Trophoblast cell (in vitro differentiated cells and primary cell): Measurements from ENCODE around the gene NPY.

ENCODE experiments used
- DNase-seq, 2 donors: peaks; one replicate each; pipeline ENCODE4 v3.0.0-alpha.2; 2016
- H2AFZ ChIP-seq: 2 replicates; pipeline ENCODE4 v1.6.1; 2013; ENCODE audit warnings: low read length, moderate library complexity, mild to moderate bottlenecking; ENCODE audit not compliant: insufficient read depth, poor library complexity
- H2AK5ac ChIP-seq: 2 replicates; pipeline ENCODE4 v1.6.1; 2013; ENCODE audit warnings: mild to moderate bottlenecking, low read length
- H2BK120ac ChIP-seq: 2 replicates; pipeline ENCODE4 v1.6.1; 2013; ENCODE audit warnings: low read length, mild to moderate bottlenecking, moderate library complexity; ENCODE audit not compliant: insufficient read depth, poor library complexity
- H2BK12ac ChIP-seq: 2 replicates; pipeline ENCODE4 v1.6.1; 2013; ENCODE audit warnings: mild to moderate bottlenecking, low read length, moderate library complexity
- H2BK5ac ChIP-seq: 2 replicates; pipeline ENCODE4 v1.6.1; 2013; ENCODE audit warnings: low read length, low read depth, moderate library complexity, mild to moderate bottlenecking; ENCODE audit not compliant: poor library complexity
- H3K14ac ChIP-seq: 2 replicates; pipeline ENCODE4 v1.6.1; 2013; ENCODE audit warnings: mild to moderate bottlenecking, low read length
- H3K18ac ChIP-seq: 2 replicates; pipeline ENCODE4 v1.6.1; 2013; ENCODE audit warnings: mild to moderate bottlenecking, low read length
- H3K23ac ChIP-seq: 2 replicates; pipeline ENCODE4 v1.6.1; 2013; ENCODE audit warnings: low read length
- H3K27ac ChIP-seq: 2 replicates; pipeline ENCODE4 v1.5.1; 2013; ENCODE audit warnings: low read depth, mild to moderate bottlenecking, inconsistent platforms, low read length, moderate library complexity
- H3K27me3 ChIP-seq: 2 replicates; pipeline ENCODE4 v1.6.1; 2013; ENCODE audit warnings: inconsistent platforms, mild to moderate bottlenecking, low read length, moderate library complexity; ENCODE audit not compliant: insufficient read depth
- H3K36me3 ChIP-seq, 2 experiments: 1 replicate in 1 of 2; 2 replicates in 1 of 2; pipeline ENCODE4 v1.6.1; 2013; ENCODE audit warnings: low read length in 2 of 2, mild to moderate bottlenecking in 2 of 2, moderate library complexity in 1 of 2; ENCODE audit not compliant: insufficient read depth in 2 of 2, control insufficient read depth in 1 of 2
- H3K4ac ChIP-seq: 2 replicates; pipeline ENCODE4 v1.6.1; 2013; ENCODE audit warnings: low read depth, mild to moderate bottlenecking, low read length, moderate library complexity
- H3K4me1 ChIP-seq, 2 experiments: 1 replicate in 1 of 2; 2 replicates in 1 of 2; pipeline ENCODE4 v1.6.1; 2013; ENCODE audit warnings: low read length in 2 of 2, mild to moderate bottlenecking in 2 of 2, moderate library complexity in 1 of 2; ENCODE audit not compliant: insufficient read depth in 2 of 2, control insufficient read depth in 1 of 2
- H3K4me2 ChIP-seq: 2 replicates; pipeline ENCODE4 v1.6.1; 2013; ENCODE audit warnings: inconsistent platforms, mild to moderate bottlenecking, low read length, moderate library complexity
- H3K4me3 ChIP-seq: 2 replicates; pipeline ENCODE4 v1.5.1; 2013; ENCODE audit warnings: mild to moderate bottlenecking, low read depth, low read length, inconsistent platforms
- H3K79me1 ChIP-seq: one replicate; pipeline ENCODE4 v1.6.1; 2013; ENCODE audit warnings: low read length
- H3K79me2 ChIP-seq: 2 replicates; pipeline ENCODE4 v1.6.1; 2013; ENCODE audit warnings: low read length, mild to moderate bottlenecking; ENCODE audit not compliant: control insufficient read depth, insufficient read depth, poor library complexity
- H3K9ac ChIP-seq: 2 replicates; pipeline ENCODE4 v1.6.1; 2013; ENCODE audit warnings: mild to moderate bottlenecking, low read length
- H3K9me3 ChIP-seq: 2 replicates; pipeline ENCODE4 v1.6.1; 2013; ENCODE audit warnings: low read depth, mild to moderate bottlenecking, control low read depth, inconsistent platforms, low read length; ENCODE audit not compliant: insufficient read depth
- H4K12ac ChIP-seq: 2 replicates; pipeline ENCODE4 v1.6.1; 2013; ENCODE audit warnings: low read depth, mild to moderate bottlenecking, low read length, moderate library complexity
- H4K8ac ChIP-seq: 2 replicates; pipeline ENCODE4 v1.6.1; 2013; ENCODE audit warnings: low read depth, mild to moderate bottlenecking, low read length, moderate library complexity
- H4K91ac ChIP-seq: one replicate; pipeline ENCODE4 v1.6.1; 2013; ENCODE audit warnings: low read depth, mild to moderate bottlenecking, low read length, moderate library complexity
- WGBS: extraction: QIAGEN DNeasy Blood & Tissue Kit; methylation state at CpG from one replicate; pipeline ENCODE4 v1.1.7; 2013; ENCODE audit warnings: missing lambda C conversion rate; ENCODE audit not compliant: insufficient read length, insufficient coverage; ENCODE audit errors: extremely low coverage; 5-methylcytosine and 5-hydroxymethylcytosine counted together

The NPY gene

GRCh38 chr7:24299192-24299591 is 15.2 kb downstream of the NPY start:
- H3K79me1 ChIP-seq: no peaks in the 10 kb centered on the region
- H3K4me2 ChIP-seq: no peak overlapping the region
- H2AFZ ChIP-seq: no peak overlapping the region
- H3K79me2 ChIP-seq: no peaks in the 10 kb centered on the region
- no peak overlapping the region for H2BK120ac ChIP-seq
- no peak overlapping the region for H4K91ac ChIP-seq
- H4K12ac ChIP-seq: no peak overlapping the region
- H3K4ac ChIP-seq: no peak overlapping the region
- H2AK5ac ChIP-seq: no peak overlapping the region
- H3K9ac ChIP-seq: no peak overlapping the region
- no peak overlapping the region for H3K23ac ChIP-seq
- no peak overlapping the region for H3K4me3 ChIP-seq
- no peak overlapping the region for H3K14ac ChIP-seq
- H3K27ac ChIP-seq: no peak overlapping the region
- no peak overlapping the region for H4K8ac ChIP-seq
- DNase-seq: no peak
- no peak overlapping the region for H2BK12ac ChIP-seq
- H2BK5ac ChIP-seq: no peak overlapping the region
- H3K27me3 ChIP-seq: no peaks in the 10 kb centered on the region
- H3K9me3 ChIP-seq: no peaks in the 10 kb centered on the region
- no CpG with 5 or more reads among the region's 4 CpGs for WGBS
- H3K18ac ChIP-seq: no peak overlapping the region
- H3K36me3 ChIP-seq: no peaks in the 10 kb centered on the region
- no peaks in the 10 kb centered on the region for H3K4me1 ChIP-seq

GRCh38 chr7:24301703-24302102 is 17.7 kb downstream of the NPY start:
- no peak overlapping the region for H3K4ac ChIP-seq
- H3K23ac ChIP-seq: no peak overlapping the region
- H3K18ac ChIP-seq: no peak overlapping the region
- no peak overlapping the region for H2AFZ ChIP-seq
- no peaks in the 10 kb centered on the region for H3K9me3 ChIP-seq
- H3K27ac ChIP-seq: no peak overlapping the region
- no peaks in the 10 kb centered on the region for H3K36me3 ChIP-seq
- no peak overlapping the region for H3K4me3 ChIP-seq
- DNase-seq: no peak
- no peaks in the 10 kb centered on the region for H3K27me3 ChIP-seq
- H2AK5ac ChIP-seq: no peak overlapping the region
- H3K14ac ChIP-seq: no peak overlapping the region
- no peaks in the 10 kb centered on the region for H3K79me1 ChIP-seq
- H2BK5ac ChIP-seq: no peak overlapping the region
- H4K8ac ChIP-seq: no peak overlapping the region
- no peak overlapping the region for H2BK12ac ChIP-seq
- H4K91ac ChIP-seq: no peak overlapping the region
- H2BK120ac ChIP-seq: no peak overlapping the region
- no peak overlapping the region for H3K4me2 ChIP-seq
- no peaks in the 10 kb centered on the region for H3K4me1 ChIP-seq
- no CpG with 5 or more reads among the region's 2 CpGs for WGBS
- no peaks in the 10 kb centered on the region for H3K79me2 ChIP-seq
- H4K12ac ChIP-seq: no peak overlapping the region
- H3K9ac ChIP-seq: no peak overlapping the region

- Histone ChIP-seq H4K91ac (no peak overlapping the region), H3K4me2 (no peak overlapping the region), H3K36me3 (no peaks in the 10 kb centered on the region), H2AK5ac (no peak overlapping the region), H3K79me1 (no peaks in the 10 kb centered on the region), H2AFZ (no peak overlapping the region), H3K23ac (no peak overlapping the region), H3K9me3 (no peaks in the 10 kb centered on the region), H3K4ac (no peak overlapping the region), H4K8ac (no peak overlapping the region), H3K18ac (no peak overlapping the region), H3K79me2 (no peaks in the 10 kb centered on the region), H3K27ac (no peak overlapping the region), H2BK12ac (no peak overlapping the region), H3K4me1 (no peaks in the 10 kb centered on the region), H3K14ac (no peak overlapping the region), H3K27me3 (no peaks in the 10 kb centered on the region), H2BK120ac (no peak overlapping the region), H3K4me3 (no peak overlapping the region), H3K9ac (no peak overlapping the region), H4K12ac (no peak overlapping the region), H2BK5ac (no peak overlapping the region)
- WGBS: no CpG with 5 or more reads among the region's 5 CpGs
- DNase-seq: no peak
Measured at GRCh38 chr7:24304494-24305095, 20.6 kb downstream of the NPY start.

GRCh38 chr7:24307326-24307725 is 23.3 kb downstream of the NPY start:
- H4K91ac ChIP-seq: no peak overlapping the region
- H4K12ac ChIP-seq: no peak overlapping the region
- H3K4me2 ChIP-seq: no peak overlapping the region
- H3K9ac ChIP-seq: no peak overlapping the region
- no peaks in the 10 kb centered on the region for H3K79me2 ChIP-seq
- no CpG with 5 or more reads among the region's 3 CpGs for WGBS
- no peak overlapping the region for H3K14ac ChIP-seq
- no peak overlapping the region for H3K23ac ChIP-seq
- H3K79me1 ChIP-seq: no peaks in the 10 kb centered on the region
- no peaks in the 10 kb centered on the region for H3K4me1 ChIP-seq
- H2BK120ac ChIP-seq: no peak overlapping the region
- no peaks in the 10 kb centered on the region for H3K36me3 ChIP-seq
- no peak overlapping the region for H2AK5ac ChIP-seq
- DNase-seq: no peak
- no peak overlapping the region for H3K27ac ChIP-seq
- H4K8ac ChIP-seq: no peak overlapping the region
- no peaks in the 10 kb centered on the region for H3K9me3 ChIP-seq
- no peak overlapping the region for H2BK5ac ChIP-seq
- no peak overlapping the region for H2BK12ac ChIP-seq
- H3K4me3 ChIP-seq: no peak overlapping the region
- H3K27me3 ChIP-seq: no peaks in the 10 kb centered on the region
- H3K18ac ChIP-seq: no peak overlapping the region
- no peak overlapping the region for H2AFZ ChIP-seq
- H3K4ac ChIP-seq: no peak overlapping the region
